Retinal pigment epithelial cell (primary cell): Measurements from ENCODE around the gene KIF26A.

Experiments used
- DNase-seq: peaks from one replicate; pipeline ENCODE4 v3.0.0-alpha.2; 2010; ENCODE audit warnings: low read depth
- H3K4me3 ChIP-seq: 2 replicates; pipeline ENCODE4 v1.5.1; 2011; ENCODE audit warnings: mild to moderate bottlenecking, low read length, control low read depth, moderate library complexity
- TF ChIP-seq, protein P1 (sequence below): conservative IDR thresholded peaks from 2 replicates; pipeline ENCODE4 v1.5.1; 2011; ENCODE audit warnings: low read depth, low read length, control low read depth, inconsistent platforms

KIF26A gene

DNA sequence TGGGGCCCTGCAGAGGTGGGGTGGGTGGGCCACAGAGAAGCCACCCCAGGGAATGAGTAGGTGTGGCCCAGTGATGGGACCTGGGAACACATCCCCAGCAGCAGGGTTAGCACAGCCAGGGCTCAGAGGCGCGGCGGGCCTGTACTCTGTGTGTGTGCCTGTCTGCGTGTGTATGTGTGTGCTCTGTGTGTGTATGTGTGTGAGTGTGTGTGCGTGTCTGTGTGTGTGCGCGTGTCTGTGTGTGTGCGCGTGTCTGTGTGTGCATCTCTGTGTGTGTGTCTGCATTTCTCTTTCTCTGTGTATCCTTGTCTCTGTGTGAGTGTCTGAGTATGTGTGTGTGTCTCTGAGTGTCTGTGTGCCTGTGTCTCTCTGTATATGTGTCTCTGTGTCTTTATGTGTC is 26.1 kb downstream of the KIF26A start:
- no peak overlapping the region for H3K4me3 ChIP-seq
- DNase-seq: no peak
- TF ChIP-seq, protein P1, sequence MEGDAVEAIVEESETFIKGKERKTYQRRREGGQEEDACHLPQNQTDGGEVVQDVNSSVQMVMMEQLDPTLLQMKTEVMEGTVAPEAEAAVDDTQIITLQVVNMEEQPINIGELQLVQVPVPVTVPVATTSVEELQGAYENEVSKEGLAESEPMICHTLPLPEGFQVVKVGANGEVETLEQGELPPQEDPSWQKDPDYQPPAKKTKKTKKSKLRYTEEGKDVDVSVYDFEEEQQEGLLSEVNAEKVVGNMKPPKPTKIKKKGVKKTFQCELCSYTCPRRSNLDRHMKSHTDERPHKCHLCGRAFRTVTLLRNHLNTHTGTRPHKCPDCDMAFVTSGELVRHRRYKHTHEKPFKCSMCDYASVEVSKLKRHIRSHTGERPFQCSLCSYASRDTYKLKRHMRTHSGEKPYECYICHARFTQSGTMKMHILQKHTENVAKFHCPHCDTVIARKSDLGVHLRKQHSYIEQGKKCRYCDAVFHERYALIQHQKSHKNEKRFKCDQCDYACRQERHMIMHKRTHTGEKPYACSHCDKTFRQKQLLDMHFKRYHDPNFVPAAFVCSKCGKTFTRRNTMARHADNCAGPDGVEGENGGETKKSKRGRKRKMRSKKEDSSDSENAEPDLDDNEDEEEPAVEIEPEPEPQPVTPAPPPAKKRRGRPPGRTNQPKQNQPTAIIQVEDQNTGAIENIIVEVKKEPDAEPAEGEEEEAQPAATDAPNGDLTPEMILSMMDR: no peak

- TF ChIP-seq, protein P1: no peak
- H3K4me3 ChIP-seq: no peak overlapping the region
- DNase-seq: no peak
Observed at GRCh38 chr14:104166698-104167097, 28.3 kb downstream of the KIF26A start.

- TF ChIP-seq, protein P1: no peak
- DNase-seq: no peak
- no peak overlapping the region for H3K4me3 ChIP-seq
Observed at GRCh38 chr14:104168603-104169002, 30.2 kb downstream of the KIF26A start.

- TF ChIP-seq, protein P1: no peak
- H3K4me3 ChIP-seq: no peak overlapping the region
Observed at GRCh38 chr14:104169005-104169698, 30.8 kb downstream of the KIF26A start.

GRCh38 chr14:104169699-104170479 is 31.5 kb downstream of the KIF26A start:
- TF ChIP-seq, protein P1: no peak
- no peak overlapping the region for H3K4me3 ChIP-seq
- no peak for DNase-seq

More at GRCh38 chr14:104169005-104169698, 30.8 kb downstream of the KIF26A start:
- no peak for DNase-seq

GRCh38 chr14:104171029-104171697 is 32.8 kb downstream of the KIF26A start:
- no peak for DNase-seq
- TF ChIP-seq, protein P1: no peak
- H3K4me3 ChIP-seq: no peak overlapping the region
